Heart left ventricle (tissue), 16 donors: ENCODE data around the gene FBXW5. TPM values are rescaled to one million over a fixed set of nuclear protein-coding genes. Genes with fewer than 3 reads are reported as not detected.

Source experiments
- ATAC-seq, 4 donors: fragments of 200-7000 bp; cut with Tn5 transposase; one replicate each; pipeline ENCODE4 v1.9.1; 2020 to 2022; ENCODE audit warnings: moderate library complexity in 4 of 4, mild to moderate bottlenecking in 3 of 4, moderate number of reproducible peaks in 1 of 4
- DNase-seq, 5 donors: peaks; one replicate each; pipeline ENCODE4 v3.0.0-alpha.2; 2020
- H3K27ac ChIP-seq, 12 donors: fragments of 200-600 bp; sonication (generic) in 4 of 12; one replicate each; pipeline versions ENCODE4 v1.5.0 to v1.8.0; 2016 to 2022; ENCODE audit warnings: mild to moderate bottlenecking in 2 of 12
- H3K27me3 ChIP-seq, 9 donors: fragments of 200-600 bp; sonication (generic) in 2 of 9; one replicate each; pipeline versions ENCODE4 v1.5.1 to v1.8.0; 2016 to 2022; ENCODE audit warnings: mild to moderate bottlenecking in 3 of 9
- H3K36me3 ChIP-seq, 9 donors: fragments of 200-600 bp; sonication (generic) in 2 of 9; one replicate each; pipeline versions ENCODE4 v1.5.0 to v1.8.0; 2018 to 2022; ENCODE audit warnings: mild to moderate bottlenecking in 2 of 9
- H3K4me1 ChIP-seq, 12 donors: fragments of 200-600 bp; sonication (generic) in 4 of 12; one replicate each; pipeline versions ENCODE4 v1.5.0 to v1.8.0; 2016 to 2022; ENCODE audit warnings: mild to moderate bottlenecking in 3 of 12
- H3K4me3 ChIP-seq, 12 donors: fragments of 200-600 bp; sonication (generic) in 4 of 12; one replicate each; pipeline versions ENCODE4 v1.5.0 to v1.8.0; 2017 to 2022; ENCODE audit warnings: mild to moderate bottlenecking in 9 of 12, moderate library complexity in 4 of 12
- H3K9me3 ChIP-seq, 12 donors: fragments of 200-600 bp; sonication (generic) in 4 of 12; one replicate each; pipeline versions ENCODE4 v1.5.0 to v1.8.0; 2016 to 2022; ENCODE audit warnings: mild to moderate bottlenecking in 1 of 12
- CTCF ChIP-seq, 12 donors: fragments of 200-600 bp; sonication (generic) in 4 of 12; IDR thresholded peaks; one replicate each; pipeline versions ENCODE4 v1.5.0 to v1.8.0; 2018 to 2022; ENCODE audit warnings: antibody characterized with exemption in 12 of 12, mild to moderate bottlenecking in 5 of 12
- POLR2A ChIP-seq, 2 donors: fragments of 450-650 bp; IDR thresholded peaks; one replicate each; pipeline ENCODE4 v1.6.1; 2017; ENCODE audit warnings: antibody characterized with exemption in 2 of 2, mild to moderate bottlenecking in 2 of 2, moderate library complexity in 2 of 2
- WGBS, 4 donors: extraction: QIAGEN DNeasy Blood & Tissue Kit in 2 of 4; methylation state at CpG; one replicate each; pipeline versions ENCODE4 v1.1.5 to v1.1.7; 2013 to 2018; 5-methylcytosine and 5-hydroxymethylcytosine counted together
- intact Hi-C, 10 donors: fragments of 100-400 bp; cut with DNase I; formaldehyde crosslinking; loops; one replicate each; pipeline versions ENCODE4 v1.11.1 to v1.14.2; 2022
- polyA plus RNA-seq, 2 donors: library from polyadenylated mRNA; stranded (reverse); fragments of 200-250 nt; gene quantifications; one replicate each; pipeline ENCODE4 v1.2.3, GENCODE V29; 2013
- total RNA-seq, 9 donors: library from RNA; depleted of rRNA in 2 of 9; stranded (reverse); fragments of >200 nt in 2 of 9; fragmentation: NEBNext Ultra II Directional in 3 of 9; extraction: Animal tissue kit (Norgen Biotek cat#: 25700) in 3 of 9; gene quantifications; one replicate each; pipeline versions ENCODE4 v1.1.0 to v1.2.4, GENCODE V29; 2016 to 2023
- donor health status: ischemic (EF 13 %, LVEDD 7.1; RV severe dilation, severe dysfunction).
- donor health status: healthy with polysubstance abuse.
- donor health status: DM: no; HTN: yes; CAD: no.
- donor health status: DM: no; HTN: no; CAD: no.
- donor health status: ischemic (EF 25% LVEDD 6.9; RV normal size, moderate dysfunction).
- donor health status: ischemic (EF 25% LVEDD 5.7; RV mildly dilated, moderate dysfunction).
- donor health status: healthy.
- donor health status: DM: yes; HTN: yes; CAD: no.
- donor health status: ischemic (EF 35%, LVEDD 5.7; RV mildly dilated, moderate dysfunction).
- donor health status: nonischemic (EF 11% LVEDD 7.7; RV severe dilation, severe dysfunction).
- donor health status: DM: yes; HTN: yes; CAD: no.
- donor health status: PGD.
- donor health status: ischemic (EF 29% LVEDD 5.4; RV normal size, mild dysfunction).
- donor health status: nonischemic (EF 23%, LVEDD 6.1; RV moderate dilation, normal function).

The FBXW5 gene
- total and polyA plus RNA-seq, 11 donors, result 110 to 388 (median 148) TPM

GRCh38 chr9:136921718-136922117 lies 22.8 kb downstream of the FBXW5 start:
- Histone ChIP-seq H3K9me3 (no peaks in the 10 kb centered on the region), H3K27ac (peak overlapping the region; percentile 22 to 90 (median 72)), H3K27me3 (no peaks in the 10 kb centered on the region), H3K4me3 (no peak overlapping the region), H3K36me3 (peaks cover 0 to 60% (median 30%) of the 10 kb centered on the region in 9 donors), H3K4me1 (peaks cover 0 to 54% (median 32%) of the 10 kb centered on the region in 12 donors)
- ATAC-seq (peak; percentile 79 to 83 (median 82)), DNase-seq (peak in 3 of 5 donors; percentile 57 to 71 (median 60))
- 17 to 52% (median 37%) methylated on average over 9 to 10 of the region's 10 CpGs for WGBS, 4 donors
- intact Hi-C loops, result loop anchor here in 3 of 10 donors (5.0 to 10.0 kb wide), 2 partner anchors 34 to 57 kb away; partner anchors contain the start of genes EDF1 (in 2 of the 3) and TRAF2 (in 1 of the 3)
- no peak for TF ChIP-seq POLR2A (IDR thresholded peaks at IDR 0.05)
- TF ChIP-seq CTCF (IDR thresholded peaks at IDR 0.05), result no peak

- H3K4me3 ChIP-seq, result no peak overlapping the region
- peak overlapping the region; percentile 22 to 90 (median 72) for H3K27ac ChIP-seq
- TF ChIP-seq POLR2A (IDR thresholded peaks at IDR 0.05), result no peak
- TF ChIP-seq CTCF (IDR thresholded peaks at IDR 0.05), result no peak
- peaks cover 0 to 61% (median 34%) of the 10 kb centered on the region in 9 donors for H3K36me3 ChIP-seq
- H3K9me3 ChIP-seq, result no peaks in the 10 kb centered on the region
- H3K4me1 ChIP-seq, result peaks cover 0 to 53% (median 30%) of the 10 kb centered on the region in 12 donors
- 48 to 65% (median 59%) methylated on average over 3 to 11 of the region's 11 CpGs for WGBS, 4 donors
- DNase-seq (peak in 1 of 5 donors; percentile 41), ATAC-seq (peak; percentile 44 to 61 (median 54))
- intact Hi-C loops, result loop anchor here in 3 of 10 donors (5.0 to 10.0 kb wide), 2 partner anchors 34 to 57 kb away; partner anchors contain the start of genes EDF1 (in 2 of the 3) and TRAF2 (in 1 of the 3)
- no peaks in the 10 kb centered on the region for H3K27me3 ChIP-seq
Observed at GRCh38 chr9:136921307-136921706, 23.2 kb downstream of the FBXW5 start.

GRCh38 chr9:136920734-136921231 lies 23.8 kb downstream of the FBXW5 start:
- peaks cover 0 to 48% (median 26%) of the 10 kb centered on the region in 12 donors for H3K4me1 ChIP-seq
- H3K36me3 ChIP-seq, result peaks cover 0 to 61% (median 35%) of the 10 kb centered on the region in 9 donors
- peak overlapping the region in 9 of 12 donors; percentile 65 to 90 (median 72) for H3K27ac ChIP-seq
- intact Hi-C loops, result loop anchor here in 3 of 10 donors (5.0 to 10.0 kb wide), 2 partner anchors 33 to 56 kb away; partner anchors contain the start of genes EDF1 (in 2 of the 3) and TRAF2 (in 1 of the 3)
- H3K27me3 ChIP-seq, result no peaks in the 10 kb centered on the region
- 93 to 98% (median 98%) methylated on average over 12 to 14 of the region's 14 CpGs for WGBS, 4 donors
- DNase-seq (no peak), ATAC-seq (no peak)
- TF ChIP-seq POLR2A (IDR thresholded peaks at IDR 0.05), result no peak
- no peak for TF ChIP-seq CTCF (IDR thresholded peaks at IDR 0.05)
- H3K4me3 ChIP-seq, result no peak overlapping the region
- no peaks in the 10 kb centered on the region for H3K9me3 ChIP-seq

GRCh38 chr9:136920069-136920468 lies 24.5 kb downstream of the FBXW5 start:
- TF ChIP-seq CTCF (IDR thresholded peaks at IDR 0.05) (no peak), POLR2A (IDR thresholded peaks at IDR 0.05) (no peak)
- H3K36me3 ChIP-seq, result peaks cover 0 to 62% (median 42%) of the 10 kb centered on the region in 9 donors
- ATAC-seq (no peak), DNase-seq (no peak)
- no peak overlapping the region for H3K4me3 ChIP-seq
- no peak overlapping the region for H3K27ac ChIP-seq
- intact Hi-C loops, result loop anchor here in 3 of 10 donors (5.0 to 10.0 kb wide), 2 partner anchors 33 to 55 kb away; partner anchors contain the start of genes EDF1 (in 2 of the 3) and TRAF2 (in 1 of the 3)
- peaks cover 0 to 40% (median 19%) of the 10 kb centered on the region in 12 donors for H3K4me1 ChIP-seq
- no peaks in the 10 kb centered on the region for H3K9me3 ChIP-seq
- no peaks in the 10 kb centered on the region for H3K27me3 ChIP-seq
- 95 to 97% (median 97%) methylated on average over 9 to 15 of the region's 15 CpGs for WGBS, 4 donors
